Kidney (tissue), 14 donors: ENCODE measurements around the gene FSTL5. TPM values are rescaled to one million over a fixed set of nuclear protein-coding genes. Genes with fewer than 3 reads are reported as not detected.

Experiments
- DNase-seq, 5 donors: peaks; one replicate each; pipeline ENCODE4 v3.0.0-alpha.2; 2013 to 2020
- FAIRE-seq: peaks from 2 replicates; lab custom pipeline; 2012; peaks lifted over from hg19 to GRCh38; lab: Jason Lieb, UNC
- H3K27ac ChIP-seq, 2 donors: one replicate each; pipeline ENCODE4 v1.7.0; 2013; ENCODE audit warnings: low read depth in 2 of 2, low read length in 2 of 2, inconsistent platforms in 1 of 2
- H3K27me3 ChIP-seq: one replicate; pipeline ENCODE4 v1.7.1; 2013; ENCODE audit warnings: low read length, inconsistent platforms; ENCODE audit not compliant: control insufficient read depth, insufficient read depth
- H3K36me3 ChIP-seq, 3 donors: one replicate each; pipeline versions ENCODE4 v1.7.0 to v1.7.1; 2013; ENCODE audit warnings: low read length in 3 of 3, control low read depth in 1 of 3, inconsistent platforms in 1 of 3; ENCODE audit not compliant: insufficient read depth in 3 of 3, control insufficient read depth in 2 of 3
- H3K4me1 ChIP-seq, 3 donors: one replicate each; pipeline versions ENCODE4 v1.7.0 to v1.7.1; 2013; ENCODE audit warnings: low read length in 3 of 3, inconsistent platforms in 1 of 3, low read depth in 1 of 3; ENCODE audit not compliant: control insufficient read depth in 2 of 3, insufficient read depth in 2 of 3
- H3K4me3 ChIP-seq, 3 donors: one replicate each; pipeline versions ENCODE4 v1.7.0 to v1.8.1; 2013; ENCODE audit warnings: low read length in 3 of 3, control low read depth in 1 of 3, inconsistent platforms in 1 of 3
- H3K9ac ChIP-seq, 3 donors: one replicate each; pipeline versions ENCODE4 v1.7.0 to v1.7.1; 2013; ENCODE audit warnings: low read length in 3 of 3, control low read depth in 1 of 3, inconsistent platforms in 1 of 3
- H3K9me3 ChIP-seq, 3 donors: one replicate each; pipeline versions ENCODE4 v1.7.0 to v1.7.1; 2013; ENCODE audit warnings: low read length in 3 of 3, control low read depth in 1 of 3, inconsistent platforms in 1 of 3; ENCODE audit not compliant: control insufficient read depth in 2 of 3, insufficient read depth in 1 of 3
- intact Hi-C: fragments of 100-400 bp; cut with DNase I; formaldehyde crosslinking; loops from one replicate; pipeline ENCODE4 v1.11.1; 2022
- polyA plus RNA-seq: library from polyadenylated mRNA; stranded (reverse); fragments of 350-450 nt; fragmentation: Illumina TruSeq; extraction: RNeasy Lipid Tissue Mini Kit (QIAGEN cat#74804); gene quantifications from one replicate; pipeline ENCODE4 v1.2.3, GENCODE V29; 2014; ENCODE audit warnings: low read depth, low replicate concordance; ENCODE audit not compliant: insufficient read depth
- total RNA-seq: library from RNA; stranded (reverse); fragmentation: NEBNext Ultra II Directional; extraction: Animal tissue kit (Norgen Biotek cat#: 25700); gene quantifications from one replicate; pipeline ENCODE4 v1.2.1, GENCODE V29; 2021
- TF ChIP-seq, protein P1 (sequence below): IDR thresholded peaks from 3 replicates; pipeline ENCODE4 v1.5.1; 2012; ENCODE audit warnings: mild to moderate bottlenecking, moderate library complexity, borderline replicate concordance; ENCODE audit not compliant: insufficient read depth; ENCODE audit errors: extremely low read depth
- donor health status: control.
- donor health status: control.
- donor health status: control.
- donor health status: control.
- donor health status: control.
- donor health status: DM: yes; HTN: yes; CAD: no.
- donor health status: Normal renal cell carcinoma (clear cell type).

FSTL5 gene
- total and polyA plus RNA-seq, 2 donors from 2014 or later, result 0.09 TPM; not detected in 1

DNA sequence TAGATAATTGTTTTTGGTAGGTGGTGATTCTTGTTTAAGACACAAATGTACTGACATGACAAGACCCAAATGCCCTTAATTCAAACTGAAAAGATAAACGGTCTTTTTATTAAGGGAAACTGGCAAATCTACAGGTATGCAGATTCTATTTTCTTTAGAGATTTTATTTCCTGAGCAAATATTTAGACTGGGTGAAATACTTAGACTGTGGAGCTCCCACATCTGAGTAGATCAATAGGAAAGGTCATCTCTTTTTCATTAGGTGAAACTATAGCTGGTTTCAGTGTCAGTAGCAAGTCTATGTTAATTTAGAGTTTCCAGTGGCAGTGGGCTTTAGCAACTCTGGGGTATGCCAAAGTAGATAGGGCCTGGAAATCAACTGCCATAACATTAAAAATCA is 446.7 kb downstream of the FSTL5 start:
- Histone ChIP-seq H3K9ac (no peak overlapping the region), H3K9me3 (no peaks in the 10 kb centered on the region), H3K4me1 (no peaks in the 10 kb centered on the region), H3K27me3 (no peaks in the 10 kb centered on the region), H3K36me3 (no peaks in the 10 kb centered on the region), H3K27ac (no peak overlapping the region), H3K4me3 (no peak overlapping the region)
- no peak for DNase-seq
- TF ChIP-seq, protein P1, sequence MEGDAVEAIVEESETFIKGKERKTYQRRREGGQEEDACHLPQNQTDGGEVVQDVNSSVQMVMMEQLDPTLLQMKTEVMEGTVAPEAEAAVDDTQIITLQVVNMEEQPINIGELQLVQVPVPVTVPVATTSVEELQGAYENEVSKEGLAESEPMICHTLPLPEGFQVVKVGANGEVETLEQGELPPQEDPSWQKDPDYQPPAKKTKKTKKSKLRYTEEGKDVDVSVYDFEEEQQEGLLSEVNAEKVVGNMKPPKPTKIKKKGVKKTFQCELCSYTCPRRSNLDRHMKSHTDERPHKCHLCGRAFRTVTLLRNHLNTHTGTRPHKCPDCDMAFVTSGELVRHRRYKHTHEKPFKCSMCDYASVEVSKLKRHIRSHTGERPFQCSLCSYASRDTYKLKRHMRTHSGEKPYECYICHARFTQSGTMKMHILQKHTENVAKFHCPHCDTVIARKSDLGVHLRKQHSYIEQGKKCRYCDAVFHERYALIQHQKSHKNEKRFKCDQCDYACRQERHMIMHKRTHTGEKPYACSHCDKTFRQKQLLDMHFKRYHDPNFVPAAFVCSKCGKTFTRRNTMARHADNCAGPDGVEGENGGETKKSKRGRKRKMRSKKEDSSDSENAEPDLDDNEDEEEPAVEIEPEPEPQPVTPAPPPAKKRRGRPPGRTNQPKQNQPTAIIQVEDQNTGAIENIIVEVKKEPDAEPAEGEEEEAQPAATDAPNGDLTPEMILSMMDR, result no peak
- no peak for FAIRE-seq
- intact Hi-C loops, result no loop called here

DNA sequence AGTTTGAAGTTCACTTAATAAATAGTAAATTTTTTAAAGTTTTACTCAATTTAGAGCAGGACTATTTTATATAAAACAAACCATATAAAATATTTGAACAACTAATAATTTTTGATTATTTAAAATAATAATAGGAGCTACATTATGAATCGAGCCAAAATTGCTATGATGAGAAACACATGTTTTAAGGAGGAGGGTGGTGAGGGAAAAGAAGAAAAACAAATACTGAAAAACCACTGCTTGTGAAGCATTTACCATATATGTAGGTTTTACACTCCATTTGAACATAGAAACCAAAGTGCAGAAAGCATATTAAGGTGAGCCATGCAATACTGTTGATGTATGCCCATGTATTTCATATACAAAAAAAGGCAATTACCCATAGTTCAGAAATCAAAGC is 448.9 kb downstream of the FSTL5 start:
- FAIRE-seq (no peak), DNase-seq (no peak)
- no peaks in the 10 kb centered on the region for H3K9me3 ChIP-seq
- no peaks in the 10 kb centered on the region for H3K4me1 ChIP-seq
- H3K27ac ChIP-seq, result no peak overlapping the region
- H3K4me3 ChIP-seq, result no peak overlapping the region
- intact Hi-C loops, result no loop called here
- TF ChIP-seq, protein P1, result no peak
- no peaks in the 10 kb centered on the region for H3K36me3 ChIP-seq
- H3K9ac ChIP-seq, result no peak overlapping the region
- no peaks in the 10 kb centered on the region for H3K27me3 ChIP-seq

DNA sequence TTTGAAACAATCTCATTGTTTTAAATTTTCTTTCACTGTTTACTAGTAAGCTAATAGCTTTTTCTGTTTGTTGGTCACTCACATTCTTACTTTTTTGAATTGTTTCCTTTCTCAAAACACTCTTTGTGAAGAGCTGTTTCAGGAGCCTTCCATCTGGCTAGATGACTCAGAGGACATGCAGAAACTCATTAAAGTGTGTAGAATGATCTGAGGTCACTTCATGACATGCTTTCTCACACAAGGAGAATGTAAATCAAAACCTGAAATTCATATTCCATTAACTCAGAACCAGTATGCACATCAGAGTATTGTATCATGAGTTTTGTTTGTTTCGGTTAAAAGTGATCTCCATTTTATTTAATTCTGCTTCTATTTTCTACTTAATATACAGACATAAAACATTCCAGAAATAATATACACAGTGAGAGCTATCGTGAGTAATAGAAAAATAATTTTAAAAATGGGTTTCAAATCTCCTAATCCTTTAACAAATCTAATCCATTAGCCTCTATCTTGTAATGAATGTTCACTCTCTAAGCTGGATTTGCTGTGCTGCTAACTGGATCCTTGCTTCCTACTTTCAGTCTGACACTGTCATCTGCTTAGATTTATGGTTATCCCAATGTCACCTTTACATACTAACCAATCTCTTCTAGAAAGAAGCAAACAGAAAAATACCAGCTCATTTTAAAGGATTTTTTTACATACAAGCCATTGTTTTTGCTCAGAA is 449.6 kb downstream of the FSTL5 start:
- Histone ChIP-seq H3K4me1 (no peaks in the 10 kb centered on the region), H3K36me3 (no peaks in the 10 kb centered on the region), H3K9me3 (no peaks in the 10 kb centered on the region), H3K27ac (no peak overlapping the region), H3K9ac (no peak overlapping the region), H3K4me3 (no peak overlapping the region), H3K27me3 (no peaks in the 10 kb centered on the region)
- intact Hi-C loops, result no loop called here
- FAIRE-seq (no peak), DNase-seq (no peak)
- TF ChIP-seq, protein P1, result no peak
